MM.1S (cell line): ENCODE measurements around the gene MAP3K2.

Experiments
- DNase-seq: peaks from one replicate; pipeline ENCODE4 v3.0.0-alpha.2; 2015
- H2AFZ ChIP-seq: fragments of 300-600 bp; sonication (generic); 2 replicates; pipeline ENCODE4 v1.6.0; 2016; ENCODE audit warnings: antibody characterized with exemption, low read length
- H3F3A ChIP-seq: fragments of 300-600 bp; sonication (generic); 2 replicates; pipeline ENCODE4 v1.6.1; 2016; ENCODE audit warnings: mild to moderate bottlenecking, antibody characterized with exemption, low read length, moderate library complexity, mixed read lengths; ENCODE audit not compliant: insufficient read depth
- H3K27ac ChIP-seq: fragments of 300-600 bp; sonication (generic); 2 replicates; pipeline ENCODE4 v1.5.1; 2016; ENCODE audit warnings: mild to moderate bottlenecking, low read length
- H3K27me3 ChIP-seq: fragments of 300-600 bp; sonication (generic); replicated peaks from 2 replicates; pipeline ENCODE4 v1.6.0; 2016; ENCODE audit warnings: low read length; ENCODE audit not compliant: insufficient read depth
- H3K36me3 ChIP-seq: fragments of 300-600 bp; sonication (generic); replicated peaks from 2 replicates; pipeline ENCODE4 v1.6.1; 2016; ENCODE audit warnings: mild to moderate bottlenecking, low read length, mixed read lengths; ENCODE audit not compliant: insufficient read depth
- H3K4me1 ChIP-seq: fragments of 300-600 bp; sonication (generic); 2 replicates; pipeline ENCODE4 v1.6.1; 2016; ENCODE audit warnings: low read length, mixed read lengths
- H3K4me2 ChIP-seq: fragments of 300-600 bp; sonication (generic); 2 replicates; pipeline ENCODE4 v1.6.0; 2016; ENCODE audit warnings: low read depth, low read length
- H3K4me3 ChIP-seq: fragments of 300-600 bp; sonication (generic); 2 replicates; pipeline ENCODE4 v1.5.1; 2016; ENCODE audit warnings: low read length, mixed read lengths
- H3K79me2 ChIP-seq: fragments of 300-600 bp; sonication (generic); 2 replicates; pipeline ENCODE4 v1.6.1; 2016; ENCODE audit warnings: mixed run types, low read length, mixed read lengths
- H3K9ac ChIP-seq: fragments of 300-600 bp; sonication (generic); 2 replicates; pipeline ENCODE4 v1.6.1; 2016; ENCODE audit warnings: low read length, mixed read lengths
- H3K9me2 ChIP-seq: fragments of 300-600 bp; sonication (generic); replicated peaks from 2 replicates; pipeline ENCODE4 v1.6.1; 2016; ENCODE audit warnings: mild to moderate bottlenecking, low read length, mixed read lengths; ENCODE audit not compliant: insufficient read depth
- H3K9me3 ChIP-seq: fragments of 300-600 bp; sonication (generic); replicated peaks from 2 replicates; pipeline ENCODE4 v1.6.1; 2016; ENCODE audit warnings: mild to moderate bottlenecking, low read length, mixed read lengths; ENCODE audit not compliant: insufficient read depth
- H4K20me1 ChIP-seq: fragments of 300-600 bp; sonication (generic); 2 replicates; pipeline ENCODE4 v1.6.1; 2016; ENCODE audit warnings: mild to moderate bottlenecking, low read length, moderate library complexity, mixed read lengths; ENCODE audit not compliant: insufficient read depth
- CTCF ChIP-seq: fragments of 300-600 bp; sonication (generic); IDR thresholded peaks from 2 replicates; pipeline ENCODE4 v1.5.1; 2016; ENCODE audit warnings: antibody characterized with exemption, low read length, mixed read lengths
- EZH2 ChIP-seq: fragments of 300-600 bp; sonication (generic); optimal IDR thresholded peaks from 2 replicates; pipeline ENCODE3; 2017; ENCODE audit warnings: low read depth, mild to moderate bottlenecking, antibody characterized with exemption, low read length, mixed read lengths
- EZH2phosphoT487 ChIP-seq: fragments of 300-600 bp; sonication (generic); IDR thresholded peaks from 2 replicates; pipeline ENCODE4 v1.6.1; 2018; ENCODE audit warnings: antibody characterized with exemption, low read length

MAP3K2 gene

GRCh38 chr2:127386246-127386645, 1.5 kb downstream of the MAP3K2 start:
- Histone ChIP-seq H3K4me1 (peaks cover 29% of the 10 kb centered on the region), H3K27ac (peak overlapping the region; percentile 99; the same call in 1 of the 2 replicates), H3F3A (peaks cover 28% of the 10 kb centered on the region), H3K4me2 (peak overlapping the region; percentile 67), H4K20me1 (0 out of 2 replicates have a peak, but pooled peaks cover 4% of the 10 kb centered on the region), H3K36me3 (no peaks in the 10 kb centered on the region), H3K9me2 (no peaks in the 10 kb centered on the region), H3K4me3 (peak overlapping the region; percentile 88), H3K9ac (peak overlapping the region; percentile 99; the same call in 1 of the 2 replicates), H3K79me2 (peaks cover 56% of the 10 kb centered on the region), H3K27me3 (no peaks in the 10 kb centered on the region), H3K9me3 (no peaks in the 10 kb centered on the region), H2AFZ (no peak overlapping the region)
- TF ChIP-seq EZH2 (no peak), CTCF (no peak), EZH2phosphoT487 (no peak)
- DNase-seq: no peak

- no peak overlapping the region for H3K4me2 ChIP-seq
- no peak for TF ChIP-seq CTCF
- TF ChIP-seq EZH2: no peak
- TF ChIP-seq EZH2phosphoT487: no peak
- H3K9ac ChIP-seq: no peak overlapping the region
- H3K27me3 ChIP-seq: no peaks in the 10 kb centered on the region
- peaks cover 23% of the 10 kb centered on the region for H3F3A ChIP-seq
- no peak overlapping the region for H3K27ac ChIP-seq
- no peak for DNase-seq
- H4K20me1 ChIP-seq: 0 out of 2 replicates have a peak, but pooled peaks cover 4% of the 10 kb centered on the region
- no peak overlapping the region for H2AFZ ChIP-seq
- no peaks in the 10 kb centered on the region for H3K36me3 ChIP-seq
- peaks cover 23% of the 10 kb centered on the region for H3K4me1 ChIP-seq
- H3K9me3 ChIP-seq: no peaks in the 10 kb centered on the region
- no peak overlapping the region for H3K4me3 ChIP-seq
- H3K9me2 ChIP-seq: no peaks in the 10 kb centered on the region
- peaks cover 74% of the 10 kb centered on the region for H3K79me2 ChIP-seq
These were observed 3.2 kb downstream of the MAP3K2 start for GRCh38 chr2:127384529-127384928.

DNA sequence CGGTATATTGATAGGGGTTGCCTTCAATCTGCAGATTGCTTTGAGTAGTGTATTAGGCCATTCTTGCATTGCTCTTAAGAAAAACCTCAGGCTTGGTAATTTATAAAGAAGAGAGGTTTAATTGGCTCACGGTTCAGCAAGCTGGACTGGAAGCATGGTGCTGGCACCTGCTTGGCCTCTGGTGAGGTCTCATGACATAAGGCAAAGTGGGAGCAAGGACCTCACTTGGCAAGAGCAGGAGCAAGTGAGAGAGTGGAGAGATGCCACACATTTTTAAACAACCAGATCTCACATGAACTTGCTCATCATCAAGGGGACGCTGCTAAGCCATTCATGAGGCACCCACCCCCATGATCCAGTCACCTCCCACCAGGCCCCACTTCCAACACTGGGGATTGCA, 4.9 kb downstream of the MAP3K2 start:
- Histone ChIP-seq H3K27ac (no peak overlapping the region), H4K20me1 (0 out of 2 replicates have a peak, but pooled peaks cover 4% of the 10 kb centered on the region), H3K36me3 (no peaks in the 10 kb centered on the region), H3K9ac (no peak overlapping the region), H3K79me2 (peaks cover 90% of the 10 kb centered on the region), H3K4me2 (no peak overlapping the region), H3K4me1 (peaks cover 11% of the 10 kb centered on the region), H3K9me2 (no peaks in the 10 kb centered on the region), H3F3A (peaks cover 8% of the 10 kb centered on the region), H2AFZ (no peak overlapping the region), H3K4me3 (no peak overlapping the region), H3K27me3 (no peaks in the 10 kb centered on the region), H3K9me3 (no peaks in the 10 kb centered on the region)
- TF ChIP-seq CTCF (no peak), EZH2phosphoT487 (no peak), EZH2 (no peak)
- no peak for DNase-seq
